BE2C (cell line): ENCODE measurements around the gene TUT4.

Experiments
- DNase-seq: peaks from one replicate; pipeline ENCODE4 v3.0.0-alpha.2; 2020
- H3K27me3 ChIP-seq: fragments of 250-450 bp; sonication (Bioruptor Pico); 2 replicates; pipeline ENCODE4 v1.5.1; 2020; ENCODE audit warnings: mild to moderate bottlenecking
- H3K36me3 ChIP-seq: fragments of 250-450 bp; sonication (Bioruptor Pico); 2 replicates; pipeline ENCODE4 v1.5.1; 2020; ENCODE audit warnings: mild to moderate bottlenecking
- H3K4me1 ChIP-seq: fragments of 250-450 bp; sonication (Bioruptor Pico); 2 replicates; pipeline ENCODE4 v1.5.1; 2020
- H3K4me3 ChIP-seq: 2 replicates; pipeline ENCODE4 v1.5.1; 2011; ENCODE audit warnings: low read depth, low read length
- H3K9me3 ChIP-seq: fragments of 250-450 bp; sonication (Bioruptor Pico); 2 replicates; pipeline ENCODE4 v1.5.1; 2020
- TF ChIP-seq, protein P1 (sequence below): IDR thresholded peaks from 2 replicates; pipeline ENCODE4 v1.5.1; 2012; ENCODE audit warnings: mild to moderate bottlenecking, low read depth, low read length

The TUT4 gene

GRCh38 chr1:52416811-52417210, 136.1 kb downstream of the TUT4 start:
- Histone ChIP-seq H3K27me3 (no peaks in the 10 kb centered on the region), H3K4me1 (no peaks in the 10 kb centered on the region), H3K36me3 (peaks cover 13% of the 10 kb centered on the region), H3K4me3 (no peak overlapping the region), H3K9me3 (no peaks in the 10 kb centered on the region)
- TF ChIP-seq, protein P1, sequence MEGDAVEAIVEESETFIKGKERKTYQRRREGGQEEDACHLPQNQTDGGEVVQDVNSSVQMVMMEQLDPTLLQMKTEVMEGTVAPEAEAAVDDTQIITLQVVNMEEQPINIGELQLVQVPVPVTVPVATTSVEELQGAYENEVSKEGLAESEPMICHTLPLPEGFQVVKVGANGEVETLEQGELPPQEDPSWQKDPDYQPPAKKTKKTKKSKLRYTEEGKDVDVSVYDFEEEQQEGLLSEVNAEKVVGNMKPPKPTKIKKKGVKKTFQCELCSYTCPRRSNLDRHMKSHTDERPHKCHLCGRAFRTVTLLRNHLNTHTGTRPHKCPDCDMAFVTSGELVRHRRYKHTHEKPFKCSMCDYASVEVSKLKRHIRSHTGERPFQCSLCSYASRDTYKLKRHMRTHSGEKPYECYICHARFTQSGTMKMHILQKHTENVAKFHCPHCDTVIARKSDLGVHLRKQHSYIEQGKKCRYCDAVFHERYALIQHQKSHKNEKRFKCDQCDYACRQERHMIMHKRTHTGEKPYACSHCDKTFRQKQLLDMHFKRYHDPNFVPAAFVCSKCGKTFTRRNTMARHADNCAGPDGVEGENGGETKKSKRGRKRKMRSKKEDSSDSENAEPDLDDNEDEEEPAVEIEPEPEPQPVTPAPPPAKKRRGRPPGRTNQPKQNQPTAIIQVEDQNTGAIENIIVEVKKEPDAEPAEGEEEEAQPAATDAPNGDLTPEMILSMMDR = no peak
- no peak for DNase-seq

- DNase-seq = no peak
- H3K36me3 ChIP-seq = peaks cover 16% of the 10 kb centered on the region
Observed at GRCh38 chr1:52414942-52415341, 137.9 kb downstream of the TUT4 start.

DNA sequence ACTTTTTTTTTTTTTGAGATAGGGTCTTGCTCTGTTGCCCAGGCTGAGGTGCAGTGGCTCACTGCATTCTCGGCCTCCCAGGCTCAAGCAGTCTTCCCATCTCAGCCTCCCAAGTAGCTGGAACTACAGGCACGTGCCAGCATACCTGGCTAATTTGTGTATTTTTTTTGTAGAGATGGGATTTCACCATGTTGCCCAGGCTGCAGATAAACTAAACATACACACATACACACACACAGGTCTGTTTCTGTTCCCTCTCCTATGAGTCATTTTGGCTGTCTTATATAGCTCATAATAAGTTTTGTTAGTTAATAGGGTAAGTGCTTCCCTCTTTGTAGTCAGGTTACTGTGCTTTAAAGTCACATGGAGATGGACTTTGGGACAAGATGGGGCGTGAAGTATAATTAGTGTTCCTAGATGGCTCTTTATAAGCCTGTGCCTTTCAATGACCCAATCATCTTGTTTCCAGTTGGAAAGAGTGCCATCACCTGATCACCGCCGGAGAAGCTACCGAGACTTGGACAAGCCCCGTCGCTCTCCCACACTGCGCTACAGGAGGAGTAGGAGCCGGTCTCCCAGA, 139.4 kb downstream of the TUT4 start:
- Histone ChIP-seq H3K4me3 (no peak overlapping the region), H3K9me3 (no peaks in the 10 kb centered on the region), H3K27me3 (no peaks in the 10 kb centered on the region), H3K4me1 (no peaks in the 10 kb centered on the region), H3K36me3 (peaks cover 16% of the 10 kb centered on the region)
- TF ChIP-seq, protein P1 = no peak
- no peak for DNase-seq

More at GRCh38 chr1:52414942-52415341, 137.9 kb downstream of the TUT4 start:
- Histone ChIP-seq H3K4me3 (no peak overlapping the region), H3K27me3 (no peaks in the 10 kb centered on the region), H3K9me3 (no peaks in the 10 kb centered on the region), H3K4me1 (no peaks in the 10 kb centered on the region)
- TF ChIP-seq, protein P1 = no peak

DNA sequence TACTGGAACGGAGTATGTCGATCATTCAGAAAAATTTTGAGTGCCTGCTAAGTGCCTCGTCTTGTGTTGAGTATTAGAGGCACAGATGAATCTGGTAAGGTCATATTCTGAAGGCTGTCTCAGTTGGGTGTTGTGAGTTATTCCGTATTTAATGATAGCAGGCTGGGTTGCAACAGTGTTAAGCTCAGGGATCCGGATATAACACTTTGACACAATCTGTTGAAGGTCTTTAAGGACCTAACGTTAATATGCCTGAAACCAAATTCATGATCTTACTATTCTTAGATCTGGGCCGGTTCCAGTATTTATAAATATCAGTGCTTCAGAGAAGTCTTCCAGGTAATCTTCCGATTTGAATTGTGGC, 147.9 kb downstream of the TUT4 start:
- Histone ChIP-seq H3K4me3 (peak overlapping the region; percentile 98), H3K4me1 (no peaks in the 10 kb centered on the region), H3K9me3 (no peaks in the 10 kb centered on the region), H3K27me3 (no peaks in the 10 kb centered on the region), H3K36me3 (no peaks in the 10 kb centered on the region; the same call in 1 of the 2 replicates)
- TF ChIP-seq, protein P1 = no peak
- DNase-seq = no peak

- Histone ChIP-seq H3K36me3 (no peaks in the 10 kb centered on the region; the same call in 1 of the 2 replicates), H3K4me1 (no peaks in the 10 kb centered on the region), H3K27me3 (no peaks in the 10 kb centered on the region), H3K9me3 (no peaks in the 10 kb centered on the region), H3K4me3 (peak within 1 kb of the TSS; percentile 98)
- DNase-seq = peak; percentile 93
- TF ChIP-seq, protein P1 = peak; percentile 36
Observed at GRCh38 chr1:52404116-52404974, 148.5 kb downstream of the TUT4 start, which contains the start of the genes ORC1 and PRPF38A. TSS of gene ORC1 (minus strand) at chr1:52404423. CDS start at chr1:52402223, 2,200 bp downstream. TSS of gene PRPF38A (plus strand) at chr1:52404602. CDS start at chr1:52404750, 148 bp downstream.
